KG1 (cell line): ENCODE results near the gene NUTM2E.
"Not testable (repeated sequence)": the region's sequence is repeated elsewhere in the genome, so short reads cannot be mapped to it uniquely, and the experiment has no call there.

Experiments used
- DNase-seq: peaks from one replicate; lab custom pipeline; 2025; lab: John Stamatoyannopoulos, UW

Gene NUTM2E

DNA sequence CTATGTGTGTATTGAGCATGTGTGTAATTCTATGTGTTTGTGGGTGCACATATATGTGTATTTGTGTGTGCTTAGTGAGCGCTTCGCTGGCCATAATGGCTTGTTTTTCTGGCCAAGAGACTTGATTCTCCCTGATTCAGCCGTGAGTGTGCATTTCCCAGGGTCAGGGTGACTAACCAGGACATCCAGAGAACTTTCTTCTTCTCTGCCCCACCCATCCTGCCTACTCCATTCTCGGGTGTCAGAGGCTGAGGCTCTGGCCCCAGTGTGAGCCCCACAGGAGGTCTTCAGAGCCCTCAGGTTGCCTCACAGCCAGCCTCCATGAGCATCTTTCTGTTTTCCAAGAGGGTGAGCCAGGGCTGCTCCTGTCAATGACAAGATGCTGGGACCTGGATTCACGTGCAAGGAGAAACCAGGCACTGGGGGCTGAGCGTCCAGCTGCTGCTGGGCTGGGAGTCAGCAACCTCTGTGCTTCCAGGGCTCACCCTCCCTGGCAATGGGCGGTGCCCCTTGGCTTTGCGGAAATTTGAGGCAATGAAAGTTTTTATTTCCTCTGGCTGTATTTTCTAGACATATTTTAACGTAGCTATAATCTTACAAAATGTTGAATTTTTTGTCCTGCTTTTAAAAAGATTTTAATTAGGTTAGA lies 40.5 kb downstream of the NUTM2E start:
- DNase-seq: not testable (repeated sequence)

DNA sequence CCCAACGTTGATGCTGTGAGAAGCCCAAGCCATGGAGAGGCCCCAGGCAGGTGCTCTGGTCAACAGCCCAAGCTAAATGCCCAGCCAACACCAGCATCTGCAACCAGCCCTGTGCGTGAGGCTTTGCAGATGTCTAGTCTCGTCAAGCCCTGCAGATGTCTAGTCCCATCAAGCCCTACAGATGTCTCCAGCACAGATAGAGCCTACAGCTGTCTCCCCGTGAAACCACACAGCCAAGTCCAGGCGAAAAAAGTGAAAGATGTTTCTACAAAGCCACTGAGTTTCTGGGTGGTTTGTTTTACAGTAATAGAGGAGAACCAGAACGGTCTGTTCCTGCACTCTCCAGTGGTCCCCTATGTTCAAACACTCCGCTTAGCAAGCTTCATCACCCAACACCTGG lies 41.5 kb downstream of the NUTM2E start:
- DNase-seq: not testable (repeated sequence)

DNA sequence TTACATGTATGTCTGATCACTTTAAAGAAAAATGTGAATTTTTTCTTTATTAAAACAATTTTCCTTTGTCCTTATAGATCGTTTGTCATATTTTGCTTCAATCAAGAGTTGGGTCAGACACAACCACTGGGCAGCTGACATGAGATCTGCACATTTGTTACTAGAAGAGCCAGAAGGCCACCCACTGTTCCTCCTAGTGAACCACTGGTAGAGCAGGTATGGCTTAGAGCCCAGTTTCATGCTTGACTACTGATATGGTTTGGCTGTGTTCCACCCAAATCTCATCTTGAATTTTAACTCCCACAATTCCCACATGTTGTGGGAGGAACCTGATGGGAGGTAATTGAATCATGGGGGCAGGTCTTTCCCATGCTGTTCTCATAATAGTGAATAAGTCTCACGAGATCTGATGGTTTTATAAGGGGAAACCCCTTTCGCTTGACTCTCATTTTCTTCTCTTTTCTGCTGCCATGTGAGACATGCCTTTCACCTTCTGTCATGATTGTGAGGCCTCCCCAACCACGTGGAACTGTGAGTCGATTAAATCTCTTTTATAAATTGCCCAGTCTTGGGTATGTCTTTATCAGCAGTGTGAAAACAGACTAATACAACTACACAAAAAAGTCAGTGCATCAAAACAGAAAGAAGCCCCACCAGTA lies 43.0 kb downstream of the NUTM2E start:
- DNase-seq: not testable (repeated sequence)

DNA sequence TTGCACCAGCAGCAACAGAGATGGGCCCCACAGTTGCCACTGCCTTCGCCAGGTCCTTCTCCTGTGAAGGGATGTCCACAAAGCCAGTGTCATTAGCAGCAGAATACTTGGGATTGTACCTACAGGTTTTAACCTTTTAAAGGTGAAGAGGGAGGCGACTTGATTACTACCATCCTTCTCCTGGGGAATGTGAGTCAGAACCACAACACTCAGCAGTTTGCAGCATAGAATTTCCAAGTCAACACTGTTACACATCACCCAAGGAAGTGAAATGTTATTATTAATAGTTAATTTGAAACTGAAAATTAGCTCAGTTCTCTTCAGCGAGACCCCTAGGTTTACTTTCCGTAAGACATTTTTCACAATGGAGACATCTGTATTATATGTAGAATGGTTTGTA lies 45.2 kb downstream of the NUTM2E start:
- DNase-seq: not testable (repeated sequence)
